GM18858 (cell line): ENCODE measurements around the gene CIZ1.
"Not testable (repeated sequence)": the region's sequence is repeated elsewhere in the genome, so short reads cannot be mapped to it uniquely, and the experiment has no call there.

Experiments
- ATAC-seq: cut with Tn5 transposase; IDR thresholded peaks from one replicate; pipeline ENCODE4 v1.9.1; 2021; ENCODE audit not compliant: unreplicated experiment

Gene CIZ1

GRCh38 chr9:128149001-128149701 lies 42.2 kb downstream of the CIZ1 start, which contains the start of gene LCN2:
Gene LCN2, plus strand, starts transcription at chr9:128149453. Its CDS starts 73 bp downstream, at chr9:128149526.
- ATAC-seq: no peak

- ATAC-seq: no peak
Measured at GRCh38 chr9:128148509-128149000, 42.8 kb downstream of the CIZ1 start.

GRCh38 chr9:128146591-128147120 lies 44.7 kb downstream of the CIZ1 start:
- ATAC-seq: no peak

GRCh38 chr9:128145951-128146351 lies 45.4 kb downstream of the CIZ1 start:
- ATAC-seq: no peak

GRCh38 chr9:128145536-128145935 lies 45.8 kb downstream of the CIZ1 start:
- no peak for ATAC-seq

GRCh38 chr9:128144239-128145181 lies 46.9 kb downstream of the CIZ1 start:
- ATAC-seq: no peak

GRCh38 chr9:128143525-128144238 lies 47.7 kb downstream of the CIZ1 start:
- ATAC-seq: no peak

- no peak for ATAC-seq
Measured at GRCh38 chr9:128142596-128142995, 48.8 kb downstream of the CIZ1 start.

- no peak for ATAC-seq
Measured at GRCh38 chr9:128142061-128142460, 49.3 kb downstream of the CIZ1 start.

- no peak for ATAC-seq
Measured at GRCh38 chr9:128141604-128142003, 49.8 kb downstream of the CIZ1 start.

GRCh38 chr9:128139621-128140020 lies 51.8 kb downstream of the CIZ1 start:
- no peak for ATAC-seq

- no peak for ATAC-seq
Measured at GRCh38 chr9:128138001-128138400, 53.4 kb downstream of the CIZ1 start.

GRCh38 chr9:128136816-128137793 lies 54.3 kb downstream of the CIZ1 start:
- ATAC-seq: no peak

- ATAC-seq: not testable (repeated sequence)
Measured at GRCh38 chr9:128135561-128135960, 55.8 kb downstream of the CIZ1 start.

GRCh38 chr9:128132139-128132538 lies 59.2 kb downstream of the CIZ1 start:
- ATAC-seq: not testable (repeated sequence)

- ATAC-seq: not testable (repeated sequence)
Measured at GRCh38 chr9:128131346-128131745, 60.0 kb downstream of the CIZ1 start.

- not testable (repeated sequence) for ATAC-seq
Measured at GRCh38 chr9:128130651-128131050, 60.7 kb downstream of the CIZ1 start.

- ATAC-seq: not testable (repeated sequence)
Measured at GRCh38 chr9:128129976-128130590, 61.3 kb downstream of the CIZ1 start.
